ENCODE measurements around the gene CELSR1. TPM values are rescaled to one million over a fixed set of nuclear protein-coding genes. Genes with fewer than 3 reads are reported as not detected.

Gene CELSR1
- total RNA-seq, 1 experiment from 2014 or later, result 30.7 TPM

- Histone ChIP-seq H3K9me3 (ENCODE audit: control insufficient read depth, insufficient read depth, low read depth, low read length) (no peaks in the 10 kb centered on the region), H3K4me3 (ENCODE audit: low read depth in 2 of 2, low read length in 2 of 2) (no peak overlapping the region), H3K4me1 (ENCODE audit: control insufficient read depth, insufficient read depth, low read length) (no peaks in the 10 kb centered on the region), H3K27me3 (ENCODE audit: control insufficient read depth, insufficient read depth, low read length) (no peaks in the 10 kb centered on the region), H3K27ac (ENCODE audit: low read length) (no peak overlapping the region), H3K36me3 (ENCODE audit: control insufficient read depth, insufficient read depth, low read length) (no peaks in the 10 kb centered on the region)
- CTCF ChIA-PET, result no interaction called here
- in situ Hi-C loops (cut with HindIII; ENCODE audit: low pct_unique_long_range_greater_than_20kb, low sequenced_read_pairs) (no loop called here), intact Hi-C loops (cut with micrococcal nuclease; ENCODE audit: unreplicated experiment) (no loop called here)
- POLR2A ChIA-PET, result no interaction called here
- ATAC-seq (no peak), DNase-seq (ENCODE audit: low read depth, low spot score) (no peak)
- TF ChIP-seq, protein P1, sequence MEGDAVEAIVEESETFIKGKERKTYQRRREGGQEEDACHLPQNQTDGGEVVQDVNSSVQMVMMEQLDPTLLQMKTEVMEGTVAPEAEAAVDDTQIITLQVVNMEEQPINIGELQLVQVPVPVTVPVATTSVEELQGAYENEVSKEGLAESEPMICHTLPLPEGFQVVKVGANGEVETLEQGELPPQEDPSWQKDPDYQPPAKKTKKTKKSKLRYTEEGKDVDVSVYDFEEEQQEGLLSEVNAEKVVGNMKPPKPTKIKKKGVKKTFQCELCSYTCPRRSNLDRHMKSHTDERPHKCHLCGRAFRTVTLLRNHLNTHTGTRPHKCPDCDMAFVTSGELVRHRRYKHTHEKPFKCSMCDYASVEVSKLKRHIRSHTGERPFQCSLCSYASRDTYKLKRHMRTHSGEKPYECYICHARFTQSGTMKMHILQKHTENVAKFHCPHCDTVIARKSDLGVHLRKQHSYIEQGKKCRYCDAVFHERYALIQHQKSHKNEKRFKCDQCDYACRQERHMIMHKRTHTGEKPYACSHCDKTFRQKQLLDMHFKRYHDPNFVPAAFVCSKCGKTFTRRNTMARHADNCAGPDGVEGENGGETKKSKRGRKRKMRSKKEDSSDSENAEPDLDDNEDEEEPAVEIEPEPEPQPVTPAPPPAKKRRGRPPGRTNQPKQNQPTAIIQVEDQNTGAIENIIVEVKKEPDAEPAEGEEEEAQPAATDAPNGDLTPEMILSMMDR (IDR thresholded peaks at IDR 0.05), result no peak
- TF ChIP-seq POLR2AphosphoS5 (IDR thresholded peaks at IDR 0.05; ENCODE audit: low read depth, low read length), result no peak
- no peak for TF ChIP-seq SIN3A (IDR thresholded peaks at IDR 0.05; ENCODE audit: borderline replicate concordance, insufficient read depth, low read depth, low read length)
- no peak for TF ChIP-seq TCF7L2 (IDR thresholded peaks at IDR 0.05; ENCODE audit: low read depth, low read length)
- TF ChIP-seq, protein P2, sequence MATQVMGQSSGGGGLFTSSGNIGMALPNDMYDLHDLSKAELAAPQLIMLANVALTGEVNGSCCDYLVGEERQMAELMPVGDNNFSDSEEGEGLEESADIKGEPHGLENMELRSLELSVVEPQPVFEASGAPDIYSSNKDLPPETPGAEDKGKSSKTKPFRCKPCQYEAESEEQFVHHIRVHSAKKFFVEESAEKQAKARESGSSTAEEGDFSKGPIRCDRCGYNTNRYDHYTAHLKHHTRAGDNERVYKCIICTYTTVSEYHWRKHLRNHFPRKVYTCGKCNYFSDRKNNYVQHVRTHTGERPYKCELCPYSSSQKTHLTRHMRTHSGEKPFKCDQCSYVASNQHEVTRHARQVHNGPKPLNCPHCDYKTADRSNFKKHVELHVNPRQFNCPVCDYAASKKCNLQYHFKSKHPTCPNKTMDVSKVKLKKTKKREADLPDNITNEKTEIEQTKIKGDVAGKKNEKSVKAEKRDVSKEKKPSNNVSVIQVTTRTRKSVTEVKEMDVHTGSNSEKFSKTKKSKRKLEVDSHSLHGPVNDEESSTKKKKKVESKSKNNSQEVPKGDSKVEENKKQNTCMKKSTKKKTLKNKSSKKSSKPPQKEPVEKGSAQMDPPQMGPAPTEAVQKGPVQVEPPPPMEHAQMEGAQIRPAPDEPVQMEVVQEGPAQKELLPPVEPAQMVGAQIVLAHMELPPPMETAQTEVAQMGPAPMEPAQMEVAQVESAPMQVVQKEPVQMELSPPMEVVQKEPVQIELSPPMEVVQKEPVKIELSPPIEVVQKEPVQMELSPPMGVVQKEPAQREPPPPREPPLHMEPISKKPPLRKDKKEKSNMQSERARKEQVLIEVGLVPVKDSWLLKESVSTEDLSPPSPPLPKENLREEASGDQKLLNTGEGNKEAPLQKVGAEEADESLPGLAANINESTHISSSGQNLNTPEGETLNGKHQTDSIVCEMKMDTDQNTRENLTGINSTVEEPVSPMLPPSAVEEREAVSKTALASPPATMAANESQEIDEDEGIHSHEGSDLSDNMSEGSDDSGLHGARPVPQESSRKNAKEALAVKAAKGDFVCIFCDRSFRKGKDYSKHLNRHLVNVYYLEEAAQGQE (IDR thresholded peaks at IDR 0.05; ENCODE audit: insufficient read depth in 1 of 2, low read depth in 2 of 2, low read length in 1 of 2), result no peak
- no TSS peak for BruUV-seq (replicated peaks)
Observed at GRCh38 chr22:46476547-46476941, 60.9 kb downstream of the CELSR1 start.

DNA sequence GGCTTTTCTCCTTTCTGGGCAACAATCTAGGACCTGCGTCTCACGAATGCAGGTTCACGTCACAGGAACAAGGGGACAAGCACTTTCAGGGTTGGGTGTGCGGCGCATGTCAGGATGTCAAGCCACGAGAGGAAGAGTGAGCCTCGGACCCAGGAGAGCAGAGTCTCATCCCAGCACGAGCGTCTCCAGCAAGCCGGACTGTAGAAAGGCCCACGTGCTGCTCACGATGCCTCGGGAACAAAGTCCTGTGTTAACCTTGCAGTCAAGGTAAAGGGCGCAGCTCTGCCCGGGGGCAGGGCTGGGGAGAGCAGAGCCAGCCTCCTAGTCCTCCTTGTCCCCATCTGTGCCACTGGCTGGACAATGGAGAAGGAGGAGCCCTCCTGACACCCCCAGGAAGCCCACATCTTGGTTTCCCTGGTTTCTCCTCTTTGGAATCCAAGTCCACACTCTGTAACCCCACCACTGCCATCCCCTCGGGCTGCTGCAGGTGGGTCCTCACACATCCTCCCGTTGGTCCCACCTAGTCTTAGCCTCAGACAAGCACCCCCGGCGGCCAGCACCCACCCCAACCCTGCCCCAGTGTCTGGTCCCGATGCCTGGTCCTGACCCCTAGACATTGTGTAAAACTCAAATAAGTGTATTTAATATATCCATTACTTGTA is 63.4 kb downstream of the CELSR1 start:
- Histone ChIP-seq H3K4me3 (ENCODE audit: low read depth in 2 of 2, low read length in 2 of 2) (no peak overlapping the region), H3K4me1 (ENCODE audit: control insufficient read depth, insufficient read depth, low read length) (no peaks in the 10 kb centered on the region), H3K9me3 (ENCODE audit: control insufficient read depth, insufficient read depth, low read depth, low read length) (no peaks in the 10 kb centered on the region), H3K27ac (ENCODE audit: low read length) (no peak overlapping the region), H3K27me3 (ENCODE audit: control insufficient read depth, insufficient read depth, low read length) (no peaks in the 10 kb centered on the region), H3K36me3 (ENCODE audit: control insufficient read depth, insufficient read depth, low read length) (no peaks in the 10 kb centered on the region)
- in situ Hi-C loops (cut with HindIII; ENCODE audit: low pct_unique_long_range_greater_than_20kb, low sequenced_read_pairs) (no loop called here), intact Hi-C loops (cut with micrococcal nuclease; ENCODE audit: unreplicated experiment) (no loop called here)
- ChIA-PET POLR2A (no interaction called here), CTCF (no interaction called here)
- no TSS peak for BruUV-seq (replicated peaks)
- ATAC-seq, result no peak
- TF ChIP-seq SIN3A (IDR thresholded peaks at IDR 0.05; ENCODE audit: borderline replicate concordance, insufficient read depth, low read depth, low read length) (no peak), POLR2AphosphoS5 (IDR thresholded peaks at IDR 0.05; ENCODE audit: low read depth, low read length) (no peak), TCF7L2 (IDR thresholded peaks at IDR 0.05; ENCODE audit: low read depth, low read length) (no peak)
- TF ChIP-seq, protein P1 (IDR thresholded peaks at IDR 0.05), result no peak
- TF ChIP-seq, protein P2 (IDR thresholded peaks at IDR 0.05; ENCODE audit: insufficient read depth in 1 of 2, low read depth in 2 of 2, low read length in 1 of 2), result no peak
- no peak for DNase-seq (ENCODE audit: low read depth, low spot score)
